ENCODE results near the gene CIDEA. TPM values are rescaled to one million over a fixed set of nuclear protein-coding genes. Genes with fewer than 3 reads are reported as not detected.
A peak's percentile ranks its signal among the peaks of the same experiment; 100 is the strongest.

Gene CIDEA
- total RNA-seq, 4 donors from 2014 or later: not detected

- Histone ChIP-seq H3K4me1 (no peaks in the 10 kb centered on the region), H3K27me3 (no peaks in the 10 kb centered on the region), H3K27ac (no peak overlapping the region), H3K9me3 (no peaks in the 10 kb centered on the region), H3K4me3 (no peak overlapping the region), H3K36me3 (no peaks in the 10 kb centered on the region)
- intact Hi-C loops (cut with DNase I; ENCODE audit: low total_unique reads): no loop called here
- TF ChIP-seq POLR2A (IDR thresholded peaks at IDR 0.05): no peak
- TF ChIP-seq, protein P1, sequence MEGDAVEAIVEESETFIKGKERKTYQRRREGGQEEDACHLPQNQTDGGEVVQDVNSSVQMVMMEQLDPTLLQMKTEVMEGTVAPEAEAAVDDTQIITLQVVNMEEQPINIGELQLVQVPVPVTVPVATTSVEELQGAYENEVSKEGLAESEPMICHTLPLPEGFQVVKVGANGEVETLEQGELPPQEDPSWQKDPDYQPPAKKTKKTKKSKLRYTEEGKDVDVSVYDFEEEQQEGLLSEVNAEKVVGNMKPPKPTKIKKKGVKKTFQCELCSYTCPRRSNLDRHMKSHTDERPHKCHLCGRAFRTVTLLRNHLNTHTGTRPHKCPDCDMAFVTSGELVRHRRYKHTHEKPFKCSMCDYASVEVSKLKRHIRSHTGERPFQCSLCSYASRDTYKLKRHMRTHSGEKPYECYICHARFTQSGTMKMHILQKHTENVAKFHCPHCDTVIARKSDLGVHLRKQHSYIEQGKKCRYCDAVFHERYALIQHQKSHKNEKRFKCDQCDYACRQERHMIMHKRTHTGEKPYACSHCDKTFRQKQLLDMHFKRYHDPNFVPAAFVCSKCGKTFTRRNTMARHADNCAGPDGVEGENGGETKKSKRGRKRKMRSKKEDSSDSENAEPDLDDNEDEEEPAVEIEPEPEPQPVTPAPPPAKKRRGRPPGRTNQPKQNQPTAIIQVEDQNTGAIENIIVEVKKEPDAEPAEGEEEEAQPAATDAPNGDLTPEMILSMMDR (IDR thresholded peaks at IDR 0.05): no peak
- peak in 1 of 2 donors; percentile 4 for DNase-seq
Observed at GRCh38 chr18:12296087-12296403, 41.9 kb downstream of the CIDEA start.

- TF ChIP-seq, protein P1 (IDR thresholded peaks at IDR 0.05): no peak
- no peak for TF ChIP-seq POLR2A (IDR thresholded peaks at IDR 0.05)
- no peak overlapping the region for H3K27ac ChIP-seq
- H3K36me3 ChIP-seq: no peaks in the 10 kb centered on the region
- H3K9me3 ChIP-seq: no peaks in the 10 kb centered on the region
- DNase-seq: peak in 1 of 2 donors; percentile 15
- no peaks in the 10 kb centered on the region for H3K27me3 ChIP-seq
- no peak overlapping the region for H3K4me3 ChIP-seq
- intact Hi-C loops (cut with DNase I; ENCODE audit: low total_unique reads): no loop called here
- H3K4me1 ChIP-seq: no peaks in the 10 kb centered on the region
Observed at GRCh38 chr18:12296457-12296856, 42.3 kb downstream of the CIDEA start.

GRCh38 chr18:12299862-12300261 lies 45.7 kb downstream of the CIDEA start:
- H3K4me1 ChIP-seq: no peaks in the 10 kb centered on the region
- no peaks in the 10 kb centered on the region for H3K36me3 ChIP-seq
- no peak for TF ChIP-seq POLR2A (IDR thresholded peaks at IDR 0.05)
- TF ChIP-seq, protein P1 (IDR thresholded peaks at IDR 0.05): no peak
- H3K9me3 ChIP-seq: no peaks in the 10 kb centered on the region
- no peak overlapping the region for H3K27ac ChIP-seq
- no peak for DNase-seq
- no peaks in the 10 kb centered on the region for H3K27me3 ChIP-seq
- H3K4me3 ChIP-seq: no peak overlapping the region
- intact Hi-C loops (cut with DNase I; ENCODE audit: low total_unique reads): no loop called here

- intact Hi-C loops (cut with DNase I; ENCODE audit: low total_unique reads): no loop called here
- no peak for TF ChIP-seq POLR2A (IDR thresholded peaks at IDR 0.05)
- TF ChIP-seq, protein P1 (IDR thresholded peaks at IDR 0.05): no peak
- H3K27me3 ChIP-seq: no peaks in the 10 kb centered on the region
- DNase-seq: peak in 1 of 2 donors; percentile 8
- no peaks in the 10 kb centered on the region for H3K36me3 ChIP-seq
- no peak overlapping the region for H3K4me3 ChIP-seq
- H3K4me1 ChIP-seq: peaks cover 0 to under 1% of the 10 kb centered on the region in 2 donors
- no peaks in the 10 kb centered on the region for H3K9me3 ChIP-seq
- no peak overlapping the region for H3K27ac ChIP-seq
Observed at GRCh38 chr18:12301263-12302005, 47.3 kb downstream of the CIDEA start.

DNA sequence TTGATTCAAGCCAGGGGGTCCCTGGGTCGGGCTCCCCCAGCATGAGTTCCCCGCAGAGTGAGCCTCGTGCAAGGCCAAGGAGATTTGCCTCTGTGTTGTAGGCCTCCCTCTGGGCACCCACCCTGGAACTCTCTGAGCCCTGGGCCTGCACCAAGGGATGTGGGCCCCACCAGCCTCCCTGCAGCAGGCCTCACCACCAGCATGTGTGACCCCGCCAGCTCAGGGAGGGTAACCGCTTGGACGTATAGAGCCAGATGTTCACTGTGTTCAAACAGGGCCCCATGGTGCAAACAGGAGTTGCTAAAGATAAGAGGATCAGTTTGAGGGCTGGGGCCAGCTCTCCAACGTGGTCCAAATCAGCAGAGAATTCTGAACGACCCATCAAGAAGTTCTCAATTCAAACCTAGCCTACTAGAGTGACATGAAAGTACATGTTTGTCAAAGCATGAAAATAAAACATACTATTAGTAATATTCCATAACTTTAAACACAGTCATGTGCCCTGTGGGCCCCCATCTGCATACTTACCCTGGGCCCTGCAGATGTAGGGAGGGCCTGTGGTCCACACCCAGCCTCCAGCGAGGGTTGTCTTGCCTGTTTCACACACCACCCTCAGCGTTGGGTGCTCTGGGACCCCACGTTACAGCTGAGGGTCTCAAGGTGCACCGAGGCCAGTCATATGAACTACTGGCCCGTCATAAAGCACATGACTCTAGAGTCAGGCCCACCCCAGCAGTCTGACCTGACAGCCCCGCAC lies 48.4 kb downstream of the CIDEA start:
- H3K27ac ChIP-seq: no peak overlapping the region
- peak in 1 of 2 donors; percentile 8 for DNase-seq
- no peak overlapping the region for H3K4me3 ChIP-seq
- H3K27me3 ChIP-seq: no peaks in the 10 kb centered on the region
- TF ChIP-seq POLR2A (IDR thresholded peaks at IDR 0.05): no peak
- TF ChIP-seq, protein P1 (IDR thresholded peaks at IDR 0.05): no peak
- intact Hi-C loops (cut with DNase I; ENCODE audit: low total_unique reads): no loop called here
- H3K4me1 ChIP-seq: peaks cover 0 to 4% of the 10 kb centered on the region in 2 donors
- no peaks in the 10 kb centered on the region for H3K36me3 ChIP-seq
- no peaks in the 10 kb centered on the region for H3K9me3 ChIP-seq

Data from uterus (tissue), 4 donors.